HG03520 (cell line): ENCODE results near the gene ROBO1.
"Not testable (repeated sequence)": the region's sequence is repeated elsewhere in the genome, so short reads cannot be mapped to it uniquely, and the experiment has no call there.

Experiments
- ATAC-seq: cut with Tn5 transposase; IDR thresholded peaks from one replicate; pipeline ENCODE4 v1.9.1; 2021; ENCODE audit warnings: mild to moderate bottlenecking, moderate library complexity; ENCODE audit not compliant: unreplicated experiment

ROBO1 gene

DNA sequence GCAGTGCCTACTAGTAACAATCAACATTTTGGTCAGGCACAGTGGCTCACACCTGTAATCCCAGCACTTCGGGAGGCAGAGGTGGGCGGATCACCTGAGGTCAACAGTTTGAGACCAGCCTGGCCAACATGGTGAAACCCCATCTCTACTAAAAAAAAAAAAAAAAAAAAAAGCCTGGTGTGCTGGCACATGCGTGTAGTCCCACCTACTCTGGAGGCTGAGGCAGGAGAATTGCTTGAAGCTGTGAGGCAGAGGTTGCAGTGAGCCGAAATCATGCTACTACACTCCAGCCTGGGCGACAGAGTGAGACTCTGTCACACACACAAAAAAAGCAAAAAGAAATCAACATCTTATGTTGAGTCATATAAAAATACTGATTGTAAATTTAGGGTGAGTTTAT is 1043.4 kb downstream of the ROBO1 start:
- not testable (repeated sequence) for ATAC-seq

GRCh38 chr3:78721771-78722543 is 1045.8 kb downstream of the ROBO1 start:
- no peak for ATAC-seq

- no peak for ATAC-seq
These were observed 1049.1 kb downstream of the ROBO1 start for GRCh38 chr3:78718707-78719106.

GRCh38 chr3:78717041-78717440 is 1050.8 kb downstream of the ROBO1 start:
- no peak for ATAC-seq

GRCh38 chr3:78712941-78713340 is 1054.9 kb downstream of the ROBO1 start:
- ATAC-seq = no peak

DNA sequence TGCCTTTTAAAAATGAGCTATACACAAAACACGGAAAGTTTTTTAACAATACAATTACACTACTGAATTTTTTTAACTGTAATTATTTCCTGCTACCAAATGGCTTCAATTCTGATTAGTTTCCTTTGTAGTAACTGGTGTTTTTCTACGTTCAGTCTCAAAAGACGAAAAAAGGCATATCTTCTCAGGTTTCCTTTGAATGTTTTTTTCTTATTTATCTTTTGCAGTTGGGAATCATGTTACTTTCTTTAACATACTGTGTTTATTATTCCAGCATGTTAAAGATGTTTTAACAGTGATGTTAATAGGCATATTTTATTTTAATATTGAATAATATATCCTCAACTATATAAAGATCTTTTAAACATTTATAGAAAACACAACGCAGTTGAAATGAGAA is 1055.5 kb downstream of the ROBO1 start:
- ATAC-seq = no peak

DNA sequence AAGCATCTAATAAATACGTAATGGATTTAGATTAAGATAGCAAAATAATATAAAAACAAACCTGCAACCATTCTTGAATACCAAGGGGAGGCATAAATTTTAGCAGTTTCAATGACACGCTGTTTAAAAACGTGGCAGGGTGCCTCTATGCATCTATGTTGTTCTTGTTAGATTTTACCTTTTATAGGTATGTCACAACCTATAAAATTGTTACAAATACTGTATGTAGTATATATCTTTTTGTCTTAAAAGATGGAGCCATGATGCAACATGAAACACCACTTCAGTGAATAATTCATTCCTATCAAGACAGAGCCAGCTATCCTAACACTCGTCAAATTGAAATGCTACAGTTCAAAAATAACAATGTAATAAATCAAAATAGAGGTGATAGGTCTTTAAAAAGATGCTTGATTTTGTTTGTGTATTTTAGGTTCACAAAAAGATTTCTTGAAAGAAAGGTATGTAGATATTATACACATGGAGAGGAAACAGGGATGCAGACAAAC is 1059.2 kb downstream of the ROBO1 start:
- ATAC-seq = no peak

- no peak for ATAC-seq
These were observed 1060.2 kb downstream of the ROBO1 start for GRCh38 chr3:78707609-78708008.

- ATAC-seq = no peak
These were observed 1060.8 kb downstream of the ROBO1 start for GRCh38 chr3:78706906-78707523.

- ATAC-seq = no peak
These were observed 1063.9 kb downstream of the ROBO1 start for GRCh38 chr3:78703944-78704343.

DNA sequence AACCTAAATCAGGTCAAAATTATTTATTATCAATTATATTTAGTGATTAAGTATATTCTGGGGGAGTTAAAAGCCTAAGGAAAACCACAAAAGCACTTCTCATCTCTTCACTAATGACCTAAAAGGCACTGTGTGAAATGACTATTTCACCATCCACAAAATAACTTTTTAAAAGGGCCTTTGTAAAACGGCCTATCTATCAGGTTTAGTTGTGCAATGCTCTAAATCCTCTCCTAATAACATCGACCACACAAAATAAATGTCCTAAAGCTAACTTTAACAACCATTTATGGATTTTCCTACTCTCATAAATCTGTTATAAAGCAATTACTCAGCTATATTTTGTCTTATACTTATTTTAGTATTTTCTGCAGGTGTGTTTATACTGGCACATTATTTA is 1066.3 kb downstream of the ROBO1 start:
- no peak for ATAC-seq

GRCh38 chr3:78698431-78698830 is 1069.4 kb downstream of the ROBO1 start:
- no peak for ATAC-seq

- no peak for ATAC-seq
These were observed 1070.4 kb downstream of the ROBO1 start for GRCh38 chr3:78697426-78697825.

GRCh38 chr3:78690766-78691165 is 1077.0 kb downstream of the ROBO1 start:
- ATAC-seq = no peak

DNA sequence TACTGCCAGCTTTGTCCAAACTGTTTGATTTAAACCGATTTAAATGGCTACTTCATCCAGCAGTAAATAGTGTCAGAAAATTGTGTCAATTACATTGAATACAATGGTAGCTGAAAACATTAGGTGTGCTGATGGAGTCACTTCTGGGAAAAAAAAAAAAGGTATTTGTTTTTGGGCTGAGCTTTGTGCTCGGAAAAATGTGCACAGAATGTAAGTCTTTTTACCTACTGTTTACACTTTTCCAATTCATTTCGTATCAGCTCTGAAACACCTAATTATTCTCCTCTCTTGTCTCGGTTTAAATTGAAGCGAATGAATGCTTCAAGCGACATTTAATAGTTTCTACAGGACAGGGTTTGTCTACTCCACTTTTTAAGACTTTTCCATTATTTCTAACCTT is 1078.4 kb downstream of the ROBO1 start:
- ATAC-seq = no peak

GRCh38 chr3:78687520-78687919 is 1080.3 kb downstream of the ROBO1 start:
- ATAC-seq = no peak

GRCh38 chr3:78683284-78683683 is 1084.5 kb downstream of the ROBO1 start:
- no peak for ATAC-seq

DNA sequence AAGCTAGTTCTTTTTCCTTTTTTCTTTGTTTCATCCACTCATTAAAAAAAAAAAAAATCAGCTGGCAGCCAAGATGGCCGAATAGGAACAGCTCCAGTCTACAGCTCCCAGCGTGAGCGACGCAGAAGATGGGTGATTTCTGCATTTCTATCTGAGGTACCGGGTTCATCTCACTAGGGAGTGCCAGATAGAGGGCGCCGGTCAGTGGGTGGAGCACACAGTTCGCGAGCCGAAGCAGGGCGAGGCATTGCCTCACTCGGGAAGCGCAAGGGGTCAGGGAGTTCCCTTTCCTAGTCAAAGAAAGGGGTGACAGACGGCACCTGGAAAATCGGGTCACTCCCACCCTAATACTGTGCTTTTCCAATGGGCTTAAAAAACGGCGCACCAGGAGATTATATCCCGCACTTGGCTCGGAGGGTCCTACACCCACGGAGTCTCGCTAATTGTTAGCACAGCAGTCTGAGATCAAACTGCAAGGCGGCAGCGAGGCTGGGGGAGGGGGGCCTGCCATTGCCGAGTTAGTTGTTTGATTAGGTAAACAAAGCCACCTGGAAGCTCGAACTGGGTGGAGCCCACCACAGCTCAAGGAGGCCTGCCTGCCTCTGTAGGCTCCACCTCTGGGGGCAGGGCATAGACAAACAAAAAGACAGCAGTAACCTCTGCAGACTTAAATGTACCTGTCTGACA is 1092.5 kb downstream of the ROBO1 start:
- not testable (repeated sequence) for ATAC-seq

DNA sequence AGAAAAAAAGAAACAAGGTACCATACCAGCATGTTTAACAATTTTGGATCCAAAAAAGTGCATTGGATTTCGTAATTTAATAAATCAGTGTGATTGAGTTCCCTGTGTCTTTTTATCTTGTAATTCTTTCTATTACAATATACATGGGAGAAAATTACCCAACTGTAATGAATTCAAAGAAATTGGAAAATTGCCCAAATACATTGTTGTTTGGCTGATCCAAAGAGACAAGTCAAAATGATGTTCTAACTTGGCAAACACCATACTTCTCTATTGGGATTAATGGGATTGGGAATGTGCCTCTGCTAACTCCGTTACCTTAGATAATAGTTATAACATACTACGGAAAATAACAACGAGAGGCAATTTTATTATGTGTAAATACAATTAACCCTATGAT is 1097.1 kb downstream of the ROBO1 start:
- no peak for ATAC-seq

- no peak for ATAC-seq
These were observed 1097.7 kb downstream of the ROBO1 start for GRCh38 chr3:78670094-78670493.

DNA sequence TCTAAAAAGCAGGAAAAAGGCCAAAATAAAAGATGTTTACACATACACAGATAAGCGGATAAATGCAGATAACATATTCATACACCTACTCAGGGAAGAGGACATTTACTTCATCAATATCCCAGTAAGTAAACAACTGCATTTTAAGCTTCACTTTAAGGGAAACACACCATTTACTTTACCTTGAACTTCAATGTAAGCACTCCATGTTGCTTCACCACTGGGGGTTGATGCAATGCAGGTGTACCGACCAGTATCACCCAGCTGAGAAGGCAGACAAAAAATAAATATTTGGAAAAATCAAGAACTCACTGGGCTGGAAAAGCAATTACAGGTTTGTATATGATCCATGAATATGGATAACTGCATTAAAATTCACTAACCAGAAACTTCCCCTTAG is 1099.5 kb downstream of the ROBO1 start:
- ATAC-seq = no peak

GRCh38 chr3:78666470-78666800 is 1101.4 kb downstream of the ROBO1 start:
- ATAC-seq = no peak
